Smooth muscle cell (in vitro differentiated cells): ENCODE measurements around the gene NHSL1. TPM values are rescaled to one million over a fixed set of nuclear protein-coding genes. Genes with fewer than 3 reads are reported as not detected.

Experiments used
- DNase-seq: peaks from one replicate; lab custom pipeline; 2025; ENCODE audit not compliant: unreplicated experiment; lab: John Stamatoyannopoulos, UW
- H2AFZ ChIP-seq: fragments of 200-600 bp; sonication (generic); 2 replicates; pipeline ENCODE4 v1.6.0; 2016; ENCODE audit warnings: antibody characterized with exemption, low read depth, mild to moderate bottlenecking
- H3F3A ChIP-seq: fragments of 200-600 bp; sonication (generic); 2 replicates; pipeline ENCODE4 v1.6.0; 2017; ENCODE audit warnings: antibody characterized with exemption, low read depth
- H3K27ac ChIP-seq: fragments of 200-600 bp; sonication (generic); 2 replicates; pipeline ENCODE4 v1.5.1; 2016; ENCODE audit warnings: low read depth, mild to moderate bottlenecking
- H3K27me3 ChIP-seq: fragments of 200-600 bp; sonication (generic); 2 replicates; pipeline ENCODE4 v1.6.1; 2016; ENCODE audit warnings: low read depth, mild to moderate bottlenecking
- H3K36me3 ChIP-seq: fragments of 200-600 bp; sonication (generic); 2 replicates; pipeline ENCODE4 v1.5.1; 2016; ENCODE audit warnings: low read depth
- H3K4me1 ChIP-seq: fragments of 200-600 bp; sonication (generic); 2 replicates; pipeline ENCODE4 v1.5.1; 2016; ENCODE audit warnings: low read depth
- H3K4me2 ChIP-seq: fragments of 200-600 bp; sonication (generic); 2 replicates; pipeline ENCODE4 v1.6.0; 2016; ENCODE audit warnings: mild to moderate bottlenecking
- H3K4me3 ChIP-seq: fragments of 200-600 bp; sonication (generic); 2 replicates; pipeline ENCODE4 v1.5.1; 2016; ENCODE audit warnings: mild to moderate bottlenecking
- H3K79me2 ChIP-seq: fragments of 200-600 bp; sonication (generic); 2 replicates; pipeline ENCODE4 v1.6.0; 2016; ENCODE audit warnings: low read depth, mild to moderate bottlenecking
- H3K9ac ChIP-seq: fragments of 200-600 bp; sonication (generic); 2 replicates; pipeline ENCODE4 v1.6.0; 2016; ENCODE audit warnings: low read depth
- H3K9me3 ChIP-seq: fragments of 200-600 bp; sonication (generic); replicated peaks from 2 replicates; pipeline ENCODE4 v1.5.1; 2016; ENCODE audit warnings: low read depth
- H4K20me1 ChIP-seq: fragments of 200-600 bp; sonication (generic); 2 replicates; pipeline ENCODE4 v1.6.0; 2016; ENCODE audit warnings: low read depth
- WGBS: methylation state at CpG from one replicate; pipeline ENCODE4 v1.1.7; 2016; ENCODE audit warnings: low lambda C conversion rate; 5-methylcytosine and 5-hydroxymethylcytosine counted together
- polyA plus RNA-seq: library from polyadenylated mRNA; unstranded; fragments of >200 nt; fragmentation: Nextera tagmentation; extraction: Ambion mirVana; gene quantifications from 2 replicates; pipeline ENCODE4 v1.2.1, GENCODE V29; 2016
- total RNA-seq: library from RNA; depleted of rRNA; stranded (reverse); fragments of >200 nt; gene quantifications from 2 replicates; pipeline ENCODE4 v1.2.3, GENCODE V29; 2014
- TF ChIP-seq, protein P1 (sequence below): fragments of 200-600 bp; sonication (generic); IDR thresholded peaks from 2 replicates; pipeline ENCODE4 v1.5.1; 2017; ENCODE audit warnings: borderline replicate concordance, mild to moderate bottlenecking, antibody characterized with exemption; ENCODE audit not compliant: insufficient read depth, poor library complexity, severe bottlenecking

Gene NHSL1
- total and polyA plus RNA-seq, 2 experiments from 2014 or later, result 6.6 to 7.2 TPM

DNA sequence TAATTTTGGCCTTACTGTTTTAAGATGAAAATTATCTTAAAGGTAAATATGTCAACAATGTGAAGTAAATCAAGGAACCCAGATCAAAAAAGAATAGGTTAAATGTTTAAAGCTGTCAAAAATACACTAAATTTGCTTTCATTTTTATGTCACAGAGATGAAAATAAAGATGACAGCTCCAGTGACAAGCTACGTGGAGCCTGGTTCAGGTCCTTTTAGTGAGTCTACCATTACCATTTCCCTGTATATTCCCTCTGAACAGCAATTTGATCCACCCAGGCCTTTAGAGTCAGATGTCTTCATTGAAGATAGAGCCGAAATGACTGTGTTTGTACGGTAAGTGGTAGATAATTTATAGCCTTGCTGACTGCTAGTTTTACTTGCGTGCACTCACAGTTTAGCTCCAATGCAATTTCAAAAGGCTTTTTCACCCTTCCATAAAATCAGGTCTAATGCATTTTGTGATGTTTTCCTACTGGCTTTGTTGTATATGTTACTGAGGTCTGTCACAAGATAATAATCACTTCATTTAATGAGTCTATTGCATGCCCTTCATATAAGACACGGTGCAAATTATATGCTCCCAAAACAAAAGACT, 93.4 kb downstream of the NHSL1 start:
- H3K9ac ChIP-seq, result no peak overlapping the region
- 72% methylated on average over 5 of the region's 5 CpGs for WGBS
- H3K4me2 ChIP-seq, result peak overlapping the region; percentile 96
- no peak for DNase-seq
- H3K36me3 ChIP-seq, result no peaks in the 10 kb centered on the region
- H3F3A ChIP-seq, result no peaks in the 10 kb centered on the region
- no peaks in the 10 kb centered on the region for H3K9me3 ChIP-seq
- peak overlapping the region; percentile 94 for H3K4me3 ChIP-seq
- no peaks in the 10 kb centered on the region for H3K79me2 ChIP-seq
- no peaks in the 10 kb centered on the region for H4K20me1 ChIP-seq
- H2AFZ ChIP-seq, result no peak overlapping the region
- TF ChIP-seq, protein P1, sequence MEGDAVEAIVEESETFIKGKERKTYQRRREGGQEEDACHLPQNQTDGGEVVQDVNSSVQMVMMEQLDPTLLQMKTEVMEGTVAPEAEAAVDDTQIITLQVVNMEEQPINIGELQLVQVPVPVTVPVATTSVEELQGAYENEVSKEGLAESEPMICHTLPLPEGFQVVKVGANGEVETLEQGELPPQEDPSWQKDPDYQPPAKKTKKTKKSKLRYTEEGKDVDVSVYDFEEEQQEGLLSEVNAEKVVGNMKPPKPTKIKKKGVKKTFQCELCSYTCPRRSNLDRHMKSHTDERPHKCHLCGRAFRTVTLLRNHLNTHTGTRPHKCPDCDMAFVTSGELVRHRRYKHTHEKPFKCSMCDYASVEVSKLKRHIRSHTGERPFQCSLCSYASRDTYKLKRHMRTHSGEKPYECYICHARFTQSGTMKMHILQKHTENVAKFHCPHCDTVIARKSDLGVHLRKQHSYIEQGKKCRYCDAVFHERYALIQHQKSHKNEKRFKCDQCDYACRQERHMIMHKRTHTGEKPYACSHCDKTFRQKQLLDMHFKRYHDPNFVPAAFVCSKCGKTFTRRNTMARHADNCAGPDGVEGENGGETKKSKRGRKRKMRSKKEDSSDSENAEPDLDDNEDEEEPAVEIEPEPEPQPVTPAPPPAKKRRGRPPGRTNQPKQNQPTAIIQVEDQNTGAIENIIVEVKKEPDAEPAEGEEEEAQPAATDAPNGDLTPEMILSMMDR, result no peak
- peaks cover 4% of the 10 kb centered on the region for H3K4me1 ChIP-seq
- no peaks in the 10 kb centered on the region for H3K27me3 ChIP-seq
- no peak overlapping the region for H3K27ac ChIP-seq

DNA sequence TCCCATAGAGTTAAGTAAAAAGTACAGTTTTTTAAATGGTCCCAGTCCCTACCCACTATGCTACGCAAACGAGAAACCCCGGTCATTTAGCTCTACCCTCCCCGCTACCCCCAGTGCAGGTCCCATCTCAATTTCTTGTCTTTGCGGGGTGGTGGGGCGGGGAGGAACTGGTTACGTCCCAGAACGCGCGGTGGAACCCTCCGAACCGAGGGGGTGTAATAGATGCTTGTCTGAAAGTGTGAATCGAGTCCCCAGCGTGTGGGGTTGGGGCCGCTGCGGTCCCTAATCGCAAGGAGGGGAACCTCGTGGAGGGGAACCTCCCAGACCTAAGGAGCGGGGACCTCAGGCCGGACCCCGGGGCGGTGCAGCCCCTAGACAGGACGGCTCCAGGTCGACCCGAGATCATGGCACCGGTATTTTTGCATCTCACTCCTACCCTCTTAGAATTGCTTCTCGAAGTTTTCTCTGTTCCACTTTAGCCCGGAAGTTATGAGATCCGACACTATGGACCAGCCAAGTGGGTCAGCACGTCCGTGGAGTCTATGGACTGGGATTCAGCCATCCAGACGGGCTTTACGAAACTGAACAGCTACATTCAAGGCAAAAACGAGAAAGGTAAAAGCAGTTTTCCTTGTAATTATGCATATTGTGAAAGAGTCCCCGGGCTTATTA, 94.5 kb downstream of the NHSL1 start:
- DNase-seq, result peak; percentile 32
- Histone ChIP-seq H3K79me2 (no peaks in the 10 kb centered on the region), H3K36me3 (no peaks in the 10 kb centered on the region), H4K20me1 (no peaks in the 10 kb centered on the region), H2AFZ (peak overlapping the region; percentile 85), H3K27me3 (no peaks in the 10 kb centered on the region), H3K9ac (peak overlapping the region; percentile 46), H3K4me2 (peak overlapping the region; percentile 96), H3F3A (no peaks in the 10 kb centered on the region), H3K9me3 (no peaks in the 10 kb centered on the region), H3K4me3 (peak overlapping the region; percentile 94), H3K4me1 (peaks cover 4% of the 10 kb centered on the region), H3K27ac (peak overlapping the region; percentile 51)
- 5% methylated on average over 35 of the region's 35 CpGs for WGBS
- TF ChIP-seq, protein P1, result no peak

DNA sequence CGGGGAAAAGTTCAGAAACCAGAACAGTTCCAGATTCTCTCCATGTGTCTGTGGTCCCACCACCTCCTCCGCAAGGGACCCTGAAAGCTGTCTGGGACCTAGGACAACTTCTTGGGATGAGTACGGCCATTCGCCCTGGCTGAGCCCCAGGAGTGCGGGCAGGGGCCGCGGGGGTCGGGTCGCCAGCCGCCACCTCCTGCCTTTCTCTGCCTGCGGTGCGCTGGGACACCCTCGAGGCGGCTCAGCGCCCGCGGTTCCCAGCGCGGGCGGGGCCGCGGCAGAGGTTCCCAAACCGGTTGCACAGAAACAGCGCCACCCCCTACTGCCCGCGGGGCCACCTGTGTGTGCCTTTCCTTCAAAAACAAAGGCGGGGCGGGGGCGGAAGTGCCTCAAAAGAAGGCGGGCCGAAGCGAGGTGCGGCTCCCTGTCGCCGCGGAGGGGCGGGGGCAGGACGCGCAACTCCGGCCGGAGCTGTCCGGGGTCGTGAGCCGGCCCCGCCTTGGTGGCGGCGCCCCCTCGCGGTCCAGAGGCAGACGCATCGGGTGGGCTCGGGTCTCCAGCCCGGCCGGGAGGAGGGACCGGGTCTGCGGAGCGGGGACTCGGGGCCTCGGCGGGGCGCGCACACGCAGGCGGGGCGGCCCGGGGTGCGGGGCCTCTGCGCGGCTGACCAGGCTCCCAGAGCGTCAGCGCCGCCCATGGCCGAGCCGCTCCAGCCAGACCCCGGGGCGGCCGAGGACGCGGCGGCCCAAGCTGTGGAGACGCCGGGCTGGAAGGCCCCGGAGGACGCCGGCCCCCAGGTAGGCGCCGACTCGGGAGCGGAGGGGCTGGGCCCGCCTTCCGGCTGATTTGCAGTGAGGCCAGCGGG, 95.3 kb downstream of the NHSL1 start, which contains the start of gene HEBP2:
Gene HEBP2 (plus strand): TSS at position 423 of the 865 bp plus-strand sequence. CDS start 273 bp downstream, at position 696.
- Histone ChIP-seq H3K27me3 (no peaks in the 10 kb centered on the region), H3K36me3 (no peaks in the 10 kb centered on the region), H3F3A (no peaks in the 10 kb centered on the region), H3K9me3 (no peaks in the 10 kb centered on the region), H3K9ac (peak within 1 kb of the TSS; percentile 46), H3K79me2 (no peaks in the 10 kb centered on the region), H3K4me1 (peaks cover 4% of the 10 kb centered on the region), H2AFZ (peak within 1 kb of the TSS; percentile 85), H3K4me2 (peak within 1 kb of the TSS; percentile 96), H3K27ac (peak within 1 kb of the TSS; percentile 51), H4K20me1 (no peaks in the 10 kb centered on the region), H3K4me3 (peak within 1 kb of the TSS; percentile 94)
- TF ChIP-seq, protein P1, result peak; percentile 59
- under 1% methylated on average over 73 of the region's 92 CpGs for WGBS
- peak; percentile 55 for DNase-seq
